HCT116 (cell line): ENCODE data around the gene PLEKHH2. TPM values are rescaled to one million over a fixed set of nuclear protein-coding genes. Genes with fewer than 3 reads are reported as not detected.

Source experiments
- ATAC-seq: fragments of 200-7000 bp; cut with Tn5 transposase; 2 replicates; pipeline ENCODE4 v1.9.1; 2020; ENCODE audit warnings: mild to moderate bottlenecking, moderate library complexity
- BruUV-seq: library from RNA; stranded (reverse); fragments of 400-500 nt; replicated peaks from 2 replicates; lab custom pipeline; 2021; lab: Mats Ljungman, UMichigan
- CTCF ChIA-PET: fragments of 300-600 bp; sonication (Branson Sonifier 250); formaldehyde crosslinking; loops from one replicate; lab custom pipeline; 2021; ENCODE audit warnings: antibody characterized with exemption; lab: Charles Lee
- POLR2A ChIA-PET: fragments of 300-600, 350-600 bp; sonication (Branson Sonifier 250); formaldehyde crosslinking; loops from one replicate; lab custom pipeline; 2021; ENCODE audit warnings: antibody characterized with exemption; lab: Charles Lee
- RAD21 ChIA-PET, 2 experiments: fragments of 300-600 bp; sonication (Branson Sonifier 250); formaldehyde crosslinking; loops; one replicate each; lab custom pipeline; 2023; ENCODE audit warnings: low total read pairs in 2 of 2; ENCODE audit not compliant: uncharacterized antibody in 2 of 2, unreplicated experiment in 2 of 2, low non-redundant PET in 1 of 2; lab: Charles Lee
- DNase-seq: peaks from one replicate; pipeline ENCODE4 v3.0.0-alpha.2; 2010; ENCODE audit warnings: low read depth, low spot score
- H2AFZ ChIP-seq: fragments of 200-600 bp; shearing (Covaris generic), sonication (generic); 2 replicates; pipeline ENCODE4 v1.6.1; 2017; ENCODE audit warnings: low read depth, mixed run types, mixed read lengths, antibody characterized with exemption, low read length; ENCODE audit not compliant: poor library complexity, severe bottlenecking
- H3K27ac ChIP-seq: 2 replicates; pipeline ENCODE4 v1.5.1; 2012; ENCODE audit warnings: low read depth, low read length
- H3K27me3 ChIP-seq: fragments of 200-600 bp; sonication (generic); 2 replicates; pipeline ENCODE4 v1.6.1; 2016; ENCODE audit warnings: mixed run types, low read length, mixed read lengths; ENCODE audit not compliant: insufficient read depth
- H3K36me3 ChIP-seq, 2 experiments: fragments of 200-500 bp in 1 of 2; fragments of 200-600 bp in 1 of 2; sonication (Bioruptor generic) in 1 of 2; sonication (generic) in 1 of 2; 2 replicates each; pipeline versions ENCODE4 v1.5.1 to v1.6.1; 2014 to 2016; ENCODE audit warnings: low read length in 2 of 2, inconsistent platforms in 1 of 2, mixed read lengths in 1 of 2, mixed run types in 1 of 2; ENCODE audit not compliant: insufficient read depth in 2 of 2, control insufficient read depth in 1 of 2
- H3K4me1 ChIP-seq, 2 experiments: fragments of 200-600 bp in 1 of 2; sonication (generic) in 1 of 2; 2 replicates each; pipeline versions ENCODE4 v1.5.1 to v1.6.1; 2012 to 2017; ENCODE audit warnings: low read length in 2 of 2, inconsistent platforms in 1 of 2, mild to moderate bottlenecking in 1 of 2, mixed read lengths in 1 of 2, mixed run types in 1 of 2, moderate library complexity in 1 of 2; ENCODE audit not compliant: insufficient read depth in 2 of 2, control insufficient read depth in 1 of 2
- H3K4me2 ChIP-seq: fragments of 200-600 bp; sonication (generic); 2 replicates; pipeline ENCODE4 v1.6.1; 2017; ENCODE audit warnings: mixed run types, low read length, mixed read lengths
- H3K4me3 ChIP-seq, 2 experiments: fragments of 200-600 bp in 1 of 2; sonication (generic) in 1 of 2; replicated peaks in 1 of 2; 2 replicates each; pipeline ENCODE4 v1.5.1; 2011 to 2016; ENCODE audit warnings: low read length in 2 of 2, control low read depth in 1 of 2, low read depth in 1 of 2, mild to moderate bottlenecking in 1 of 2, mixed read lengths in 1 of 2, mixed run types in 1 of 2
- H3K79me2 ChIP-seq: fragments of 200-600 bp; sonication (generic); 2 replicates; pipeline ENCODE4 v1.6.1; 2017; ENCODE audit warnings: mild to moderate bottlenecking, mixed run types, low read length, moderate library complexity, mixed read lengths; ENCODE audit not compliant: insufficient read depth
- H3K9ac ChIP-seq: fragments of 200-600 bp; sonication (generic); 2 replicates; pipeline ENCODE4 v1.6.1; 2016; ENCODE audit warnings: low read length, mixed read lengths
- H3K9me2 ChIP-seq: fragments of 200-600 bp; sonication (generic), shearing (Covaris generic); 2 replicates; pipeline ENCODE4 v1.6.1; 2017; ENCODE audit warnings: mixed run types, mild to moderate bottlenecking, moderate library complexity; ENCODE audit not compliant: insufficient read depth
- H3K9me3 ChIP-seq, 2 experiments: fragments of 200-500 bp in 1 of 2; fragments of 200-600 bp in 1 of 2; sonication (Bioruptor generic) in 1 of 2; sonication (generic) in 1 of 2; 2 replicates each; pipeline ENCODE4 v1.6.1; 2014 to 2017; ENCODE audit warnings: low read length in 2 of 2, mixed read lengths in 2 of 2, inconsistent platforms in 1 of 2, low read depth in 1 of 2, mild to moderate bottlenecking in 1 of 2, mixed run types in 1 of 2, moderate library complexity in 1 of 2; ENCODE audit not compliant: control insufficient read depth in 1 of 2, insufficient read depth in 1 of 2
- H4K20me1 ChIP-seq: fragments of 200-600 bp; sonication (generic), shearing (Covaris generic); 2 replicates; pipeline ENCODE4 v1.6.1; 2017; ENCODE audit warnings: mixed run types, mild to moderate bottlenecking, moderate library complexity; ENCODE audit not compliant: insufficient read depth
- ATF3 ChIP-seq: IDR thresholded peaks from 2 replicates; pipeline ENCODE4 v1.6.1; 2012
- CBX3 ChIP-seq: IDR thresholded peaks from 2 replicates; pipeline ENCODE4 v1.6.1; 2012; ENCODE audit warnings: low read depth
- CEBPB ChIP-seq: IDR thresholded peaks from 2 replicates; pipeline ENCODE4 v1.6.1; 2012; ENCODE audit warnings: low read depth
- EGR1 ChIP-seq: IDR thresholded peaks from 2 replicates; pipeline ENCODE4 v1.6.1; 2012; ENCODE audit warnings: low read depth
- ELF1 ChIP-seq: IDR thresholded peaks from 2 replicates; pipeline ENCODE4 v1.6.1; 2012; ENCODE audit warnings: low read depth, borderline replicate concordance
- EZH2 ChIP-seq: fragments of 200-600 bp; sonication (generic); IDR thresholded peaks from 2 replicates; pipeline ENCODE4 v1.6.1; 2017; ENCODE audit warnings: antibody characterized with exemption, mixed run types
- EZH2phosphoT487 ChIP-seq: fragments of 200-600 bp; IDR thresholded peaks from 2 replicates; pipeline ENCODE4 v1.6.1; 2018; ENCODE audit warnings: antibody characterized with exemption, borderline replicate concordance
- FOSL1 ChIP-seq: IDR thresholded peaks from 2 replicates; pipeline ENCODE4 v1.6.1; 2012; ENCODE audit warnings: low read depth
- MAX ChIP-seq: IDR thresholded peaks from 2 replicates; pipeline ENCODE4 v1.6.1; 2012
- POLR2A ChIP-seq: IDR thresholded peaks from 2 replicates; pipeline ENCODE4 v1.7.0; 2011; ENCODE audit warnings: borderline replicate concordance; ENCODE audit not compliant: insufficient read depth, insufficient read length; ENCODE audit errors: extremely low read depth
- RAD21 ChIP-seq: IDR thresholded peaks from 2 replicates; pipeline ENCODE4 v1.6.1; 2012; ENCODE audit warnings: low read depth, mild to moderate bottlenecking
- SIN3A ChIP-seq: IDR thresholded peaks from 2 replicates; pipeline ENCODE4 v1.6.1; 2012; ENCODE audit warnings: low read depth
- SP1 ChIP-seq: IDR thresholded peaks from 2 replicates; pipeline ENCODE4 v1.6.1; 2012; ENCODE audit warnings: low read depth
- SRF ChIP-seq: IDR thresholded peaks from 2 replicates; pipeline ENCODE4 v1.6.1; 2012; ENCODE audit warnings: low read depth
- TCF7L2 ChIP-seq: IDR thresholded peaks from 2 replicates; pipeline ENCODE4 v1.7.0; 2011; ENCODE audit warnings: borderline replicate concordance, inconsistent platforms; ENCODE audit not compliant: insufficient read depth, insufficient read length; ENCODE audit errors: extremely low read depth
- YY1 ChIP-seq: IDR thresholded peaks from 2 replicates; pipeline ENCODE4 v1.6.1; 2011; ENCODE audit warnings: low read length, low read depth, moderate library complexity, mild to moderate bottlenecking; ENCODE audit not compliant: insufficient replicate concordance; ENCODE audit errors: extremely low read depth
- ZBTB33 ChIP-seq: IDR thresholded peaks from 2 replicates; pipeline ENCODE4 v1.6.1; 2011; ENCODE audit warnings: mild to moderate bottlenecking, low read length, moderate library complexity; ENCODE audit not compliant: insufficient replicate concordance; ENCODE audit errors: extremely low read depth
- ZNF274 ChIP-seq: fragments of 200-500 bp; sonication (Bioruptor generic); IDR thresholded peaks from 2 replicates; pipeline ENCODE4 v1.6.1; 2014; ENCODE audit warnings: mild to moderate bottlenecking, low read depth, low read length, inconsistent platforms
- intact Hi-C: fragments of 100-400 bp; cut with micrococcal nuclease; formaldehyde crosslinking; loops from 2 replicates; pipeline ENCODE4 v1.10.0; 2022
- total RNA-seq: library from RNA; stranded (reverse); gene quantifications from one replicate; pipeline ENCODE4 v1.2.1, GENCODE V29; 2021; ENCODE audit not compliant: unreplicated experiment

PLEKHH2 gene
- total RNA-seq, 1 experiment from 2014 or later = 7.8 TPM

GRCh38 chr2:43622931-43623451 lies 14.1 kb upstream of the PLEKHH2 start:
- Histone ChIP-seq H3K9me3 (no peaks in the 10 kb centered on the region), H3K4me1 (no peaks in the 10 kb centered on the region), H3K4me3 (no peak overlapping the region), H3K4me2 (no peak overlapping the region), H3K27ac (no peak overlapping the region), H3K9me2 (no peaks in the 10 kb centered on the region), H3K36me3 (no peaks in the 10 kb centered on the region), H3K9ac (no peak overlapping the region), H3K79me2 (no peaks in the 10 kb centered on the region), H3K27me3 (no peaks in the 10 kb centered on the region), H4K20me1 (no peaks in the 10 kb centered on the region), H2AFZ (no peak overlapping the region)
- BruUV-seq = no TSS peak
- intact Hi-C loops = no loop called here
- TF ChIP-seq SIN3A (no peak), MAX (no peak), TCF7L2 (no peak), SP1 (no peak), ZNF274 (no peak), ATF3 (no peak), CEBPB (no peak)
- DNase-seq (no peak), ATAC-seq (no peak)
- POLR2A ChIA-PET = no interaction called here
- CTCF ChIA-PET = no interaction called here
- RAD21 ChIA-PET = no interaction called here

- no peak for ATAC-seq
- intact Hi-C loops = no loop called here
- RAD21 ChIA-PET = no interaction called here
- TF ChIP-seq ELF1 = no peak
- TF ChIP-seq FOSL1 = no peak
- TF ChIP-seq EZH2 = no peak
- TF ChIP-seq RAD21 = no peak
- TF ChIP-seq MAX = no peak
- no peak for TF ChIP-seq ZNF274
- no peak for TF ChIP-seq ATF3
- no peak for TF ChIP-seq YY1
- no peak for TF ChIP-seq ZBTB33
- TF ChIP-seq SIN3A = no peak
- no peak for TF ChIP-seq EGR1
- no peak for TF ChIP-seq EZH2phosphoT487
- no peak for TF ChIP-seq SRF
- TF ChIP-seq CBX3 = no peak
- TF ChIP-seq SP1 = no peak
- no peak for TF ChIP-seq POLR2A
Observed at GRCh38 chr2:43631618-43632317, 5.3 kb upstream of the PLEKHH2 start.

More at GRCh38 chr2:43631618-43632317, 5.3 kb upstream of the PLEKHH2 start:
- CTCF ChIA-PET = no interaction called here
- H3K79me2 ChIP-seq = no peaks in the 10 kb centered on the region
- peaks cover 0 to 7% of the 10 kb centered on the region in 2 experiments; a peak in 2 of 4 replicates for H3K4me1 ChIP-seq
- DNase-seq = no peak
- no peaks in the 10 kb centered on the region for H3K27me3 ChIP-seq
- no peaks in the 10 kb centered on the region for H3K9me3 ChIP-seq
- H3K4me3 ChIP-seq = no peak overlapping the region
- no peaks in the 10 kb centered on the region for H3K36me3 ChIP-seq
- H4K20me1 ChIP-seq = no peaks in the 10 kb centered on the region
- H3K4me2 ChIP-seq = no peak overlapping the region
- H3K9ac ChIP-seq = no peak overlapping the region
- no TSS peak for BruUV-seq
- POLR2A ChIA-PET = no interaction called here
- no peak overlapping the region for H3K27ac ChIP-seq
- no peaks in the 10 kb centered on the region for H3K9me2 ChIP-seq
- H2AFZ ChIP-seq = no peak overlapping the region
